Fibroblast of lung (primary cell): ENCODE measurements around the gene CCDC51. TPM values are rescaled to one million over a fixed set of nuclear protein-coding genes. Genes with fewer than 3 reads are reported as not detected.

Source experiments
- DNase-seq, 2 donors: peaks; one replicate each; pipeline versions ENCODE4 v3.0.0 to v3.0.0-alpha.2; 2010; ENCODE audit warnings: low read depth in 2 of 2
- H2AFZ ChIP-seq: 2 replicates; pipeline ENCODE4 v1.5.1; 2012; ENCODE audit warnings: low read length, control low read depth, inconsistent platforms
- H3K27ac ChIP-seq: 2 replicates; pipeline ENCODE4 v1.5.1; 2011; ENCODE audit warnings: low read length, control low read depth; ENCODE audit not compliant: insufficient read depth
- H3K27me3 ChIP-seq: 2 replicates; pipeline ENCODE4 v1.5.1; 2011; ENCODE audit warnings: mild to moderate bottlenecking, low read length; ENCODE audit not compliant: control insufficient read depth, insufficient read depth
- H3K36me3 ChIP-seq: 2 replicates; pipeline ENCODE4 v1.5.1; 2011; ENCODE audit warnings: low read length; ENCODE audit not compliant: control insufficient read depth, insufficient read depth
- H3K4me1 ChIP-seq: 2 replicates; pipeline ENCODE4 v1.5.1; 2011; ENCODE audit warnings: low read length; ENCODE audit not compliant: control insufficient read depth, insufficient read depth; ENCODE audit errors: extremely low read depth
- H3K4me2 ChIP-seq: 2 replicates; pipeline ENCODE4 v1.5.1; 2011; ENCODE audit warnings: low read length, control low read depth; ENCODE audit not compliant: insufficient read depth; ENCODE audit errors: extremely low read depth
- H3K4me3 ChIP-seq, 4 experiments: fragments of 200-600 bp in 1 of 4; sonication (generic) in 1 of 4; replicated peaks in 1 of 4; 2 replicates each; pipeline ENCODE4 v1.5.1; 2011 to 2016; ENCODE audit warnings: low read length in 4 of 4, low read depth in 3 of 4, mild to moderate bottlenecking in 3 of 4, control low read depth in 2 of 4, inconsistent platforms in 1 of 4, mixed read lengths in 1 of 4; ENCODE audit not compliant: insufficient read depth in 1 of 4; ENCODE audit errors: control extremely low read depth in 1 of 4
- H3K79me2 ChIP-seq: 2 replicates; pipeline ENCODE4 v1.5.1; 2012; ENCODE audit warnings: mild to moderate bottlenecking, low read length, inconsistent platforms; ENCODE audit not compliant: control insufficient read depth, insufficient read depth
- H3K9ac ChIP-seq: 2 replicates; pipeline ENCODE4 v1.5.1; 2011; ENCODE audit warnings: mild to moderate bottlenecking, low read length, control low read depth; ENCODE audit not compliant: insufficient read depth
- H3K9me3 ChIP-seq: 2 replicates; pipeline ENCODE4 v1.5.1; 2012; ENCODE audit warnings: low read depth, low read length; ENCODE audit not compliant: control insufficient read depth, insufficient read depth
- H4K20me1 ChIP-seq: 2 replicates; pipeline ENCODE4 v1.5.1; 2011; ENCODE audit warnings: low read length; ENCODE audit not compliant: control insufficient read depth, insufficient read depth; ENCODE audit errors: extremely low read depth
- CTCF ChIP-seq, 2 donors: IDR thresholded peaks in 1 of 2; conservative IDR thresholded peaks in 1 of 2; 1 replicate in 1 of 2; 2 replicates in 1 of 2; pipeline ENCODE4 v1.5.1; 2011 to 2012; ENCODE audit warnings: low read length in 2 of 2, control low read depth in 1 of 2, inconsistent platforms in 1 of 2, low read depth in 1 of 2, mild to moderate bottlenecking in 1 of 2
- EZH2 ChIP-seq: IDR thresholded peaks from 2 replicates; pipeline ENCODE4 v1.5.1; 2012; ENCODE audit warnings: low read length, control low read depth, mild to moderate bottlenecking; ENCODE audit errors: missing control alignments
- polyA plus RNA-seq, 2 donors: library from polyadenylated mRNA; depleted of rRNA in 1 of 2; stranded (reverse) in 1 of 2; unstranded in 1 of 2; fragments of >200 nt; gene quantifications; 2 replicates each; pipeline ENCODE4 v1.2.1, GENCODE V29; 2011 to 2012; ENCODE audit warnings: missing spikeins in 1 of 2
- total RNA-seq: library from RNA; depleted of rRNA; stranded (reverse); fragments of >200 nt; gene quantifications from 2 replicates; pipeline ENCODE4 v1.2.1, GENCODE V29; 2014

Gene CCDC51
- total and polyA plus RNA-seq, 2 donors (not counting 1 experiment from before 2014, with no cell fraction given): 11.9 to 27.2 TPM

- peaks cover 27% of the 10 kb centered on the region for H3K4me1 ChIP-seq
- H4K20me1 ChIP-seq: no peaks in the 10 kb centered on the region
- peak; percentile 100 for DNase-seq
- peak overlapping the region; percentile 10 for H2AFZ ChIP-seq
- no peaks in the 10 kb centered on the region for H3K9me3 ChIP-seq
- H3K9ac ChIP-seq: peak overlapping the region; percentile 97
- TF ChIP-seq EZH2 (no peak), CTCF (conservative IDR thresholded peaks at IDR 0.05 in 1 of 2, IDR thresholded peaks at IDR 0.05 in 1 of 2; ENCODE audit: low read depth in 1 of 2, low read length in 2 of 2) (peak; percentile 67 to 76)
- H3K79me2 ChIP-seq: peaks cover 43% of the 10 kb centered on the region
- H3K27me3 ChIP-seq: no peaks in the 10 kb centered on the region
- H3K36me3 ChIP-seq: peaks cover 34% of the 10 kb centered on the region
- H3K27ac ChIP-seq: peak overlapping the region; percentile 100
- peak overlapping the region; percentile 50 to 66 (median 64) for H3K4me3 ChIP-seq
- peak overlapping the region; percentile 91 for H3K4me2 ChIP-seq
Observed at GRCh38 chr3:48465531-48466378, 25.8 kb upstream of the CCDC51 start.

DNA sequence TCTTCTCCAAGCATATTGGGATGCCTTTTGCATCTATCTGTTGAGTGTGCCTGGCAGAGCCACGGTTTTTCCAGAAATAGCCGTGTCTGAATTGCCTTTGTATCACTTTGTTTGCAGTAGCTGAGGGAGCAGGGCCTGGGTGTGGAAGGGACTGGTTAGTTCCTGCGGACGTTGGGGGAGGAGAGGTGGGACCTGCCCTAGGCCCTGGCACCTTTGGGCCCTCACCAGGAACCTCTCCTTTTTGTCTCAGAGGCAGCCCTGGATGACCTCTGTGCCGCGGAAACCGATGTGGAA lies 25.3 kb upstream of the CCDC51 start:
- no peak for DNase-seq
- Histone ChIP-seq H3K9ac (peak overlapping the region; percentile 11), H3K79me2 (peaks cover 38% of the 10 kb centered on the region), H2AFZ (peak overlapping the region; percentile 10), H3K4me2 (peak overlapping the region; percentile 67), H3K4me3 (no peak overlapping the region), H3K9me3 (no peaks in the 10 kb centered on the region), H3K4me1 (peaks cover 27% of the 10 kb centered on the region), H3K27ac (peak overlapping the region; percentile 100), H4K20me1 (no peaks in the 10 kb centered on the region), H3K27me3 (no peaks in the 10 kb centered on the region), H3K36me3 (peaks cover 35% of the 10 kb centered on the region)
- no peak for TF ChIP-seq EZH2
- TF ChIP-seq CTCF (conservative IDR thresholded peaks at IDR 0.05 in 1 of 2, IDR thresholded peaks at IDR 0.05 in 1 of 2; ENCODE audit: low read depth in 1 of 2, low read length in 2 of 2): no peak

GRCh38 chr3:48464713-48465221 lies 24.8 kb upstream of the CCDC51 start:
- Histone ChIP-seq H3K27ac (peak overlapping the region; percentile 100), H3K4me2 (peak overlapping the region; percentile 67), H2AFZ (no peak overlapping the region), H3K4me3 (no peak overlapping the region), H4K20me1 (no peaks in the 10 kb centered on the region), H3K79me2 (peaks cover 34% of the 10 kb centered on the region), H3K9me3 (no peaks in the 10 kb centered on the region), H3K36me3 (peaks cover 34% of the 10 kb centered on the region), H3K4me1 (peaks cover 27% of the 10 kb centered on the region), H3K27me3 (no peaks in the 10 kb centered on the region), H3K9ac (peak overlapping the region; percentile 11)
- TF ChIP-seq CTCF (conservative IDR thresholded peaks at IDR 0.05 in 1 of 2, IDR thresholded peaks at IDR 0.05 in 1 of 2; ENCODE audit: low read depth in 1 of 2, low read length in 2 of 2) (no peak), EZH2 (no peak)
- DNase-seq: no peak
